ENCODE results near the gene PPP2R5E.

DNA sequence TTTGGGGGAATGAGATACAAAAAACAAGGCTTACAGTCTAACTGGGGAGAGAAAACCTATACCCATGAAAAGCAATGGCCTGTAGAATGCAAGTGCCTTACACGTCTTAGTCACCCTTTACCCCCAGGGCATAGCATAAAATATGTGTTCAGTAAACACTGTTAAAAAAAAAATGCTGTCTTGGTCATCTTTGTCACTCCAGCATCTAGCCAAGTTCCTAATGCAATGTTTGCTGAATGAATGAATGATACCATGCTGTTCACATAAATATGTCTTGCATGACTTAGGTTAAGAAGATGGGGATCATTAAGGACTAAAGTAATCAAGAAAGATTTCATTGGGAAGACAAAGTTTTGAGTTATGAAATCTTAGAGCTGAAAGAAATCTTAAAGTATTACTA lies 38.5 kb downstream of the PPP2R5E start:
- TF ChIP-seq, protein P1, sequence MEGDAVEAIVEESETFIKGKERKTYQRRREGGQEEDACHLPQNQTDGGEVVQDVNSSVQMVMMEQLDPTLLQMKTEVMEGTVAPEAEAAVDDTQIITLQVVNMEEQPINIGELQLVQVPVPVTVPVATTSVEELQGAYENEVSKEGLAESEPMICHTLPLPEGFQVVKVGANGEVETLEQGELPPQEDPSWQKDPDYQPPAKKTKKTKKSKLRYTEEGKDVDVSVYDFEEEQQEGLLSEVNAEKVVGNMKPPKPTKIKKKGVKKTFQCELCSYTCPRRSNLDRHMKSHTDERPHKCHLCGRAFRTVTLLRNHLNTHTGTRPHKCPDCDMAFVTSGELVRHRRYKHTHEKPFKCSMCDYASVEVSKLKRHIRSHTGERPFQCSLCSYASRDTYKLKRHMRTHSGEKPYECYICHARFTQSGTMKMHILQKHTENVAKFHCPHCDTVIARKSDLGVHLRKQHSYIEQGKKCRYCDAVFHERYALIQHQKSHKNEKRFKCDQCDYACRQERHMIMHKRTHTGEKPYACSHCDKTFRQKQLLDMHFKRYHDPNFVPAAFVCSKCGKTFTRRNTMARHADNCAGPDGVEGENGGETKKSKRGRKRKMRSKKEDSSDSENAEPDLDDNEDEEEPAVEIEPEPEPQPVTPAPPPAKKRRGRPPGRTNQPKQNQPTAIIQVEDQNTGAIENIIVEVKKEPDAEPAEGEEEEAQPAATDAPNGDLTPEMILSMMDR (IDR thresholded peaks at IDR 0.05) = no peak
- no peak for TF ChIP-seq POLR2A (IDR thresholded peaks at IDR 0.05)

Data from testis (tissue), 2 donors.